Hepatocyte (in vitro differentiated cells): ENCODE results near the gene SMIM17.
"Not testable (repeated sequence)": the region's sequence is repeated elsewhere in the genome, so short reads cannot be mapped to it uniquely, and the experiment has no call there.

Experiments used
- EZH2 ChIP-seq: fragments of 200-600 bp; sonication (generic); IDR thresholded peaks from 2 replicates; pipeline ENCODE4 v1.6.1; 2016; ENCODE audit warnings: antibody characterized with exemption, mild to moderate bottlenecking, borderline replicate concordance
- TF ChIP-seq, protein P1 (sequence below): fragments of 200-600 bp; sonication (generic); IDR thresholded peaks from 2 replicates; pipeline ENCODE4 v1.5.1; 2016; ENCODE audit warnings: antibody characterized with exemption, mild to moderate bottlenecking; ENCODE audit not compliant: poor library complexity

DNA sequence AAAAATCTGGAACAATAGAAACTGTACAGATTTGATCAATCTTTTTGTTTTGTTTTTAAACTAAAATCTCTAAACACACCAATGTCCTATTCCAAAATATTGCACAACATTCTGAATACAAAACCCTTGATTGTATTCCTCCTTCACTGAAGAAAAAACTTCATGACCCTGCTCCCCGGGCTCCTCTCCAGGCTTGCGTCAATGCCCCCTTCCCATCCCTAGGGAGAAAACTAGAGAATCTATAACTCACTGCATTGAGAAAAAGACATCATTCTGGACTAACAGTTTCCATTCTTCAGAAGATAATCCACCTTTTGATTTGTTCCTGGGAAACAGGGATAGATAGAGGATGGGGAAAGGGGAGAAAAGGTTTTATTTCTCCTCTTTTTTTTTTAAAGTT is 29.7 kb downstream of the SMIM17 start:
- TF ChIP-seq, protein P1, sequence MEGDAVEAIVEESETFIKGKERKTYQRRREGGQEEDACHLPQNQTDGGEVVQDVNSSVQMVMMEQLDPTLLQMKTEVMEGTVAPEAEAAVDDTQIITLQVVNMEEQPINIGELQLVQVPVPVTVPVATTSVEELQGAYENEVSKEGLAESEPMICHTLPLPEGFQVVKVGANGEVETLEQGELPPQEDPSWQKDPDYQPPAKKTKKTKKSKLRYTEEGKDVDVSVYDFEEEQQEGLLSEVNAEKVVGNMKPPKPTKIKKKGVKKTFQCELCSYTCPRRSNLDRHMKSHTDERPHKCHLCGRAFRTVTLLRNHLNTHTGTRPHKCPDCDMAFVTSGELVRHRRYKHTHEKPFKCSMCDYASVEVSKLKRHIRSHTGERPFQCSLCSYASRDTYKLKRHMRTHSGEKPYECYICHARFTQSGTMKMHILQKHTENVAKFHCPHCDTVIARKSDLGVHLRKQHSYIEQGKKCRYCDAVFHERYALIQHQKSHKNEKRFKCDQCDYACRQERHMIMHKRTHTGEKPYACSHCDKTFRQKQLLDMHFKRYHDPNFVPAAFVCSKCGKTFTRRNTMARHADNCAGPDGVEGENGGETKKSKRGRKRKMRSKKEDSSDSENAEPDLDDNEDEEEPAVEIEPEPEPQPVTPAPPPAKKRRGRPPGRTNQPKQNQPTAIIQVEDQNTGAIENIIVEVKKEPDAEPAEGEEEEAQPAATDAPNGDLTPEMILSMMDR = not testable (repeated sequence)
- not testable (repeated sequence) for TF ChIP-seq EZH2
